Measurements from ENCODE around the gene PPP1R1C.

Gene PPP1R1C

DNA sequence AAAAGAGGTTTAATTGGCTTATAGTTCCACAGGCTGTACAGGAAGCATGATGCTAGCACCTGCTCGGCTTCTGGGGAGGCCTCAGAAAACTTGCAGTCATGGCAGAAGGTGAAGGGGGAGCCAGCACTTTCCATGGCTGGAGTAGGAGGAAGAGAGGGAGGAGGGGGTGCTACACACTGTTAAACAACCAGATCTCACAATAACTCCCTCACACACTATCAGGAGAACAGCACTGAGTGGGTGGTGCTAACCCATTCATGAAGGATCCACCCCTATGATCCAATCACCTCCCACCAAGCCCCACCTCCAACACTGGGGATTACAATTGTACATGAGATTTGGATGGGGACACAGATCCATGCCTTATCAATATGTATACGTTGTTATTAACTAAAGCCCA lies 85.1 kb downstream of the PPP1R1C start:
- TF ChIP-seq CTCF (conservative IDR thresholded peaks at IDR 0.05; ENCODE audit: low read depth, low read length) = no peak
- no peak overlapping the region for H3K4me3 ChIP-seq (ENCODE audit: low read depth, low read length)
- DNase-seq (ENCODE audit: low read depth) = no peak

- no peak overlapping the region for H3K4me3 ChIP-seq (ENCODE audit: low read depth, low read length)
- DNase-seq (ENCODE audit: low read depth) = no peak
- TF ChIP-seq CTCF (conservative IDR thresholded peaks at IDR 0.05; ENCODE audit: low read depth, low read length) = no peak
Measured at GRCh38 chr2:182072861-182073260, 87.2 kb downstream of the PPP1R1C start.

DNA sequence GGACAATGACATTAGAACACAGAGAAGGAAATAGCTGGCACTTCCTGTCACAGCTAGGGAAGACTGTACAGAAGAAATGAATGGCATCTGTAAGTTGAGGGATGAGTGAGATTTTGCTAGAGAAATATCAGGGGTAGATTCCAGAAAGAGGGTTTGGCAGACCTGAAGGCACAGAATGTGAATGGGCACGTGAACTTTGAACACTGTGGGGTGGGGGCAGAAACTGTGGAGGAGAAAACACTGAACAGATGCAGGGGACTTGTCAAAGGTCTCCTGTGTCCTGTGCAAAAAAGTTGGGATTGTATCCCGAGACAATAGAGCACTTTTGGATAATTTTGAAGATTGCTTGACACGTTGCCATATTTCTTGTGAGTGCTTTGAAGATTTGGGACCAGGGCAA lies 88.0 kb downstream of the PPP1R1C start:
- TF ChIP-seq CTCF (conservative IDR thresholded peaks at IDR 0.05; ENCODE audit: low read depth, low read length) = no peak
- no peak overlapping the region for H3K4me3 ChIP-seq (ENCODE audit: low read depth, low read length)
- DNase-seq (ENCODE audit: low read depth) = no peak

- no peak overlapping the region for H3K4me3 ChIP-seq (ENCODE audit: low read depth, low read length)
- no peak for TF ChIP-seq CTCF (conservative IDR thresholded peaks at IDR 0.05; ENCODE audit: low read depth, low read length)
- peak; percentile 49 for DNase-seq (ENCODE audit: low read depth)
Measured at GRCh38 chr2:182077023-182077422, 91.4 kb downstream of the PPP1R1C start.

GRCh38 chr2:182077448-182078142 lies 91.9 kb downstream of the PPP1R1C start:
- peak; percentile 95 for DNase-seq (ENCODE audit: low read depth)
- H3K4me3 ChIP-seq (ENCODE audit: low read depth, low read length) = no peak overlapping the region
- TF ChIP-seq CTCF (conservative IDR thresholded peaks at IDR 0.05; ENCODE audit: low read depth, low read length) = peak; percentile 72

GRCh38 chr2:182078988-182079602 lies 93.4 kb downstream of the PPP1R1C start:
- TF ChIP-seq CTCF (conservative IDR thresholded peaks at IDR 0.05; ENCODE audit: low read depth, low read length) = no peak
- DNase-seq (ENCODE audit: low read depth) = no peak
- H3K4me3 ChIP-seq (ENCODE audit: low read depth, low read length) = no peak overlapping the region

GRCh38 chr2:182080493-182080892 lies 94.8 kb downstream of the PPP1R1C start:
- DNase-seq (ENCODE audit: low read depth) = no peak
- TF ChIP-seq CTCF (conservative IDR thresholded peaks at IDR 0.05; ENCODE audit: low read depth, low read length) = no peak
- H3K4me3 ChIP-seq (ENCODE audit: low read depth, low read length) = no peak overlapping the region
